Measurements from ENCODE around the gene BICRAL.
"Not testable (repeated sequence)": the region's sequence is repeated elsewhere in the genome, so short reads cannot be mapped to it uniquely, and the experiment has no call there.

The BICRAL gene

GRCh38 chr6:42766163-42766670 lies 15.6 kb upstream of the BICRAL start:
- no peak overlapping the region for H3K4me3 ChIP-seq (replicated peaks; ENCODE audit: low read depth, low read length)
- peak; percentile 42 for DNase-seq (ENCODE audit: low read depth)
- no peak for TF ChIP-seq CTCF (IDR thresholded peaks at IDR 0.05; ENCODE audit: low read length, missing control alignments)

GRCh38 chr6:42769051-42769450 lies 12.8 kb upstream of the BICRAL start:
- DNase-seq (ENCODE audit: low read depth) = no peak
- no peak for TF ChIP-seq CTCF (IDR thresholded peaks at IDR 0.05; ENCODE audit: low read length, missing control alignments)
- no peak overlapping the region for H3K4me3 ChIP-seq (replicated peaks; ENCODE audit: low read depth, low read length)

GRCh38 chr6:42769836-42770235 lies 12.0 kb upstream of the BICRAL start:
- no peak overlapping the region for H3K4me3 ChIP-seq (replicated peaks; ENCODE audit: low read depth, low read length)
- TF ChIP-seq CTCF (IDR thresholded peaks at IDR 0.05; ENCODE audit: low read length, missing control alignments) = no peak
- DNase-seq (ENCODE audit: low read depth) = no peak

GRCh38 chr6:42771741-42772100 lies 10.1 kb upstream of the BICRAL start:
- DNase-seq (ENCODE audit: low read depth) = no peak
- H3K4me3 ChIP-seq (replicated peaks; ENCODE audit: low read depth, low read length) = no peak overlapping the region

GRCh38 chr6:42774201-42774600 lies 7.7 kb upstream of the BICRAL start:
- no peak for TF ChIP-seq CTCF (IDR thresholded peaks at IDR 0.05; ENCODE audit: low read length, missing control alignments)
- H3K4me3 ChIP-seq (replicated peaks; ENCODE audit: low read depth, low read length) = no peak overlapping the region
- DNase-seq (ENCODE audit: low read depth) = no peak

More at GRCh38 chr6:42771741-42772100, 10.1 kb upstream of the BICRAL start:
- no peak for TF ChIP-seq CTCF (IDR thresholded peaks at IDR 0.05; ENCODE audit: low read length, missing control alignments)

GRCh38 chr6:42774821-42775487 lies 6.9 kb upstream of the BICRAL start:
- DNase-seq (ENCODE audit: low read depth); H3K4me3 ChIP-seq (replicated peaks; ENCODE audit: low read depth, low read length): not testable (repeated sequence)

GRCh38 chr6:42777126-42777822 lies 4.6 kb upstream of the BICRAL start:
- H3K4me3 ChIP-seq (replicated peaks; ENCODE audit: low read depth, low read length) = no peak overlapping the region
- DNase-seq (ENCODE audit: low read depth) = peak; percentile 25
- TF ChIP-seq CTCF (IDR thresholded peaks at IDR 0.05; ENCODE audit: low read length, missing control alignments) = no peak
